Esophagus muscularis mucosa (tissue), 3 donors: ENCODE data around the gene RCBTB1.

Experiments used
- POLR2AphosphoS5 ChIP-seq, 2 donors: sonication (generic); formaldehyde crosslinking; IDR thresholded peaks; one replicate each; pipeline ENCODE4 v1.6.1; 2017; ENCODE audit warnings: antibody characterized with exemption in 2 of 2
- TF ChIP-seq, protein P1 (sequence below), 3 experiments: fragments of 200-600 bp in 2 of 3; fragments of 450-650 bp in 1 of 3; sonication (generic) in 2 of 3; IDR thresholded peaks; one replicate each; pipeline ENCODE4 v1.5.1; 2017 to 2019; ENCODE audit warnings: antibody characterized with exemption in 3 of 3, mild to moderate bottlenecking in 2 of 3, moderate library complexity in 1 of 3

DNA sequence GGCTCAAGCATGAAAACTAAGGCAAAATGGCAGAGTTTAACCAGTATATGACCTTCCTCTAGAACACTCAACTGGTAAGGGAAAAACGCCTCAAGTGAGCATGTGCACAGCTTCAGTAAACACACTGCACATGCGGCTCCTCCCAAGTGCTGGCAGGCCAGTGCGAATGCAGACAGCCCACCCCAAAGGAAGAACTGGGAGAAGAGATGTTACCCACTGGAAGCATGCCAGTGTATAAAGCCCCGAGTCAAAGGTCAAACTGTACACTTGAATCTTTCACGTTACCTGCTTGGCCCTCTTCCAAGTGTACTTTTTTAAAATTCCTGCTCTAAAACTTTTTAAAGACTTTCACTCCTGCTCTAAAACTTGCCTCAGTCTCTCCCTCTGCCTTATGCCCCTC, 19.2 kb upstream of the RCBTB1 start:
- TF ChIP-seq, protein P1, sequence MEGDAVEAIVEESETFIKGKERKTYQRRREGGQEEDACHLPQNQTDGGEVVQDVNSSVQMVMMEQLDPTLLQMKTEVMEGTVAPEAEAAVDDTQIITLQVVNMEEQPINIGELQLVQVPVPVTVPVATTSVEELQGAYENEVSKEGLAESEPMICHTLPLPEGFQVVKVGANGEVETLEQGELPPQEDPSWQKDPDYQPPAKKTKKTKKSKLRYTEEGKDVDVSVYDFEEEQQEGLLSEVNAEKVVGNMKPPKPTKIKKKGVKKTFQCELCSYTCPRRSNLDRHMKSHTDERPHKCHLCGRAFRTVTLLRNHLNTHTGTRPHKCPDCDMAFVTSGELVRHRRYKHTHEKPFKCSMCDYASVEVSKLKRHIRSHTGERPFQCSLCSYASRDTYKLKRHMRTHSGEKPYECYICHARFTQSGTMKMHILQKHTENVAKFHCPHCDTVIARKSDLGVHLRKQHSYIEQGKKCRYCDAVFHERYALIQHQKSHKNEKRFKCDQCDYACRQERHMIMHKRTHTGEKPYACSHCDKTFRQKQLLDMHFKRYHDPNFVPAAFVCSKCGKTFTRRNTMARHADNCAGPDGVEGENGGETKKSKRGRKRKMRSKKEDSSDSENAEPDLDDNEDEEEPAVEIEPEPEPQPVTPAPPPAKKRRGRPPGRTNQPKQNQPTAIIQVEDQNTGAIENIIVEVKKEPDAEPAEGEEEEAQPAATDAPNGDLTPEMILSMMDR (IDR thresholded peaks at IDR 0.05) = no peak
- TF ChIP-seq POLR2AphosphoS5 (IDR thresholded peaks at IDR 0.05) = no peak
